Ishikawa (cell line): Measurements from ENCODE around the gene RAB11FIP4.

ENCODE experiments used
- CEBPB ChIP-seq: IDR thresholded peaks from 2 replicates; pipeline ENCODE4 v1.6.1; 2012
- CREB1 ChIP-seq: IDR thresholded peaks from 2 replicates; pipeline ENCODE4 v1.6.1; 2012; ENCODE audit warnings: low read depth
- EGR1 ChIP-seq: IDR thresholded peaks from 2 replicates; pipeline ENCODE4 v1.6.1; 2012
- EP300 ChIP-seq: IDR thresholded peaks from 2 replicates; pipeline ENCODE4 v1.6.1; 2012; ENCODE audit warnings: borderline replicate concordance
- FOXM1 ChIP-seq: IDR thresholded peaks from 2 replicates; pipeline ENCODE4 v1.6.1; 2012; ENCODE audit warnings: low read depth, borderline replicate concordance
- NFIC ChIP-seq: IDR thresholded peaks from 2 replicates; pipeline ENCODE4 v1.6.1; 2012
- RAD21 ChIP-seq: IDR thresholded peaks from 2 replicates; pipeline ENCODE4 v1.6.1; 2012; ENCODE audit warnings: low read depth
- REST ChIP-seq: IDR thresholded peaks from 2 replicates; pipeline ENCODE4 v1.6.1; 2012; ENCODE audit warnings: low read depth, mild to moderate bottlenecking
- TAF1 ChIP-seq: IDR thresholded peaks from 2 replicates; pipeline ENCODE4 v1.6.1; 2012; ENCODE audit warnings: low read depth, mild to moderate bottlenecking
- TCF12 ChIP-seq: IDR thresholded peaks from 2 replicates; pipeline ENCODE4 v1.6.1; 2012; ENCODE audit warnings: low read depth
- TEAD4 ChIP-seq: IDR thresholded peaks from 2 replicates; pipeline ENCODE4 v1.6.1; 2012
- YY1 ChIP-seq: IDR thresholded peaks from 2 replicates; pipeline ENCODE4 v1.6.1; 2012; ENCODE audit warnings: low read depth
- ZBTB7A ChIP-seq: IDR thresholded peaks from 2 replicates; pipeline ENCODE4 v1.6.1; 2012; ENCODE audit warnings: low read depth
- TF ChIP-seq, protein P1 (sequence below): IDR thresholded peaks from 2 replicates; pipeline ENCODE4 v1.6.1; 2012
- TF ChIP-seq, protein P2 (sequence below): IDR thresholded peaks from 2 replicates; pipeline ENCODE4 v1.6.1; 2012

The RAB11FIP4 gene

GRCh38 chr17:31484821-31485220 lies 93.3 kb downstream of the RAB11FIP4 start:
- TF ChIP-seq REST (no peak), RAD21 (no peak), EP300 (no peak), YY1 (no peak), EGR1 (no peak), TCF12 (no peak), NFIC (no peak), CREB1 (no peak), TAF1 (no peak), CEBPB (no peak)
- TF ChIP-seq, protein P1, sequence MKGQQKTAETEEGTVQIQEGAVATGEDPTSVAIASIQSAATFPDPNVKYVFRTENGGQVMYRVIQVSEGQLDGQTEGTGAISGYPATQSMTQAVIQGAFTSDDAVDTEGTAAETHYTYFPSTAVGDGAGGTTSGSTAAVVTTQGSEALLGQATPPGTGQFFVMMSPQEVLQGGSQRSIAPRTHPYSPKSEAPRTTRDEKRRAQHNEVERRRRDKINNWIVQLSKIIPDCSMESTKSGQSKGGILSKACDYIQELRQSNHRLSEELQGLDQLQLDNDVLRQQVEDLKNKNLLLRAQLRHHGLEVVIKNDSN, result no peak
- TF ChIP-seq, protein P2, sequence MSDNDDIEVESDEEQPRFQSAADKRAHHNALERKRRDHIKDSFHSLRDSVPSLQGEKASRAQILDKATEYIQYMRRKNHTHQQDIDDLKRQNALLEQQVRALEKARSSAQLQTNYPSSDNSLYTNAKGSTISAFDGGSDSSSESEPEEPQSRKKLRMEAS, result no peak

DNA sequence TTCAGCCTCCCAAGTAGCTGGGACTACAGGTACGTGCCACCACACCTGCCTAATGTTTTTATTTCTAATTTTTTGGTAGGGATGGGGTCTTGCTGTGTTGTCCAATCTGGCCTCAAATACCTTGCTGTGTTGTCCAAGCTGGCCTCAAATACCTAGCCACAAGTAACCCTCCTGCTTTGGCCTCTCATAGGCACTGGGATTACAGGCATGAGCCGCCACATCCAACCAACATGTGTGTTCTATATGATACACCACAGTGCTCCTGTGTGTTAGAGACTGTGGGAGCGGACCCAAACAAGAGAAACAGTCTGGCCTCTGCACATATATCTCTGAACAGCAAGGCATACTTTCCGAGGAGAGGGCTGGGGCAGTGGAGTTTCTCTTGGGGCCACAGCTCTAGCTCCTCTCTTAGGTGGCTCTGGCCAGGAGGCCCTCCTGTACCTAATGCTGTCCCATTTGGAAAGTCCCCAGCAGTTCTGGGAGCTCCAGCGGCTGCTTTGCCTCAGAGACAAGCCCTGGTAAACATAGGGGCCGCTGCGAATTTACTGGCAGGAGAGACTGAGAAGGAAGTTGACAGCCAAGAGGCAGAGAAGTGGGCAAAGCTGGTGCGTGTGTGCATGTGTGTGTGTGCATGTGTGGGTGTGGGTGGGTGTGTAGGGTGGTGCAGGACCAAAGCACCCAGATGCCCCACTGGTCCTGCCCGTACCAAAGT lies 95.0 kb downstream of the RAB11FIP4 start:
- TF ChIP-seq ZBTB7A, result no peak
- no peak for TF ChIP-seq RAD21
- TF ChIP-seq, protein P1, result no peak
- TF ChIP-seq CREB1, result no peak
- no peak for TF ChIP-seq EGR1
- TF ChIP-seq FOXM1, result no peak
- TF ChIP-seq, protein P2, result no peak
- no peak for TF ChIP-seq CEBPB
- no peak for TF ChIP-seq YY1
- TF ChIP-seq REST, result no peak

DNA sequence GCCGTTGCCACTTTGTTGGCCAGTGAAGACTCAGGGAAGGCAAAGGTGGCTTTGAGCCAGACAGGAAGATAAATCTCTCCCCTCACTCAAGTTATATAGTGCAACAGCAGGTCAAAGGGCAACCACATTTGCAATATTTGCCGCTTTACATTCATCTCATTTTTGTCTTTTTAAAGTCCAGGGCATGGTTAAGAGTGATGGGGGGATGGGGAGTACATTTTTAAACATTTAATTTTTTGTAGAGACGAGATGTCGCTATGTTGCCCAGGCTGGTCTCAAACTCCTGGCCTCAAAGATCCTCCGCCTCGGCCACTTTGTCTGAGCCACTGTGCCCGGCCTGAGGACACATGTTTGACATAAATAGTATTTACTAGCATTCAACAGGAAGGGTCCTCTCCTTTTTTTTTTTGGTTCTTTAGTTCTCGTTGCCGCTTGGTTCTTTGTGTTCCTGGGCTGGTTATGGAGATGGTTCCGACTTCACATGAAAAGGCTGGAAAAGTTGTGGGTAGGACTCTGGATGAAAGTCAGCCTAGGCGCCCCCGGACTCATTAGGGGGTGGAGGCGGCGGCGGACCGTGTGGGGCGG lies 95.7 kb downstream of the RAB11FIP4 start:
- TF ChIP-seq YY1 (no peak), FOXM1 (no peak), RAD21 (no peak), NFIC (no peak), TEAD4 (no peak)
- TF ChIP-seq, protein P1, result no peak
- TF ChIP-seq, protein P2, result no peak

DNA sequence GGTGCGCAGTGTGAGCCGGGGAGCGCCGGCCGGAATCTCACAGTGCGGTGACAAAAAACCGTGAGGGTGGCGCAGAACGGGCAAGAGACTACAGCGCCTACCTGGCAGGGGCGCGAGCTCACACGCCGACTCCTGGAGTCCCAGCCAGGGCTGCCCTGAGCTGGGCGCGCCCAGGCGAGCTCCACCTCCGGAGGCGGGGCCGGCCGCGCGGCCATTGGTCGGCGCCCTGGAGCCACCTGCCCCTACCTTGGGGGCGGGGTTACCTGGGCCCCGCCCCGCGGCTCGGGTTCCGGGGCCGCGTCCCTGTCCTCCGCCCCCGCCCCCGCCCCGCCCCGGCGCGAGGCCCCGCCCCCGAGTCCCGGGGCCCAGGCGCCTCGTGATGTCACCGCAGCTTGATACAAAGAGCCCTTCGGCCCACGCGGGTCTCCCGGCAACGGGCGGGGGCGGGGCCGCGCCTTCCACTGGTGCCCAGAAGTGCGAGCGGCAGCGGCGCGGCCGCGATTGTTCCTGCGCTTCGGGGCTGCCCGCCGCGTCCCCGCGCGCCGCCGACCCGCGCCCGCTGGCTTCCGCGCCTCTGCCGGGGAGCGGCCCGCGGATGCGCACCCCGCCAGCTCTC lies 96.3 kb downstream of the RAB11FIP4 start:
- TF ChIP-seq TCF12 (no peak), EP300 (peak; percentile 42; the same call in 1 of the 2 replicates), REST (no peak), CEBPB (no peak), TAF1 (peak; percentile 85; the same call in 1 of the 2 replicates), TEAD4 (peak; percentile 44; the same call in 1 of the 2 replicates), FOXM1 (no peak), EGR1 (peak; percentile 82), YY1 (no peak; the same call in 1 of the 2 replicates), CREB1 (no peak), ZBTB7A (peak; percentile 25; the same call in 1 of the 2 replicates), RAD21 (peak; percentile 27; the same call in 1 of the 2 replicates), NFIC (no peak)
- TF ChIP-seq, protein P2, result peak; percentile 80
- TF ChIP-seq, protein P1, result no peak
